Lower lobe of right lung (tissue), 2 donors: ENCODE measurements around the gene ENTPD8. TPM values are rescaled to one million over a fixed set of nuclear protein-coding genes. Genes with fewer than 3 reads are reported as not detected.
A peak's percentile ranks its signal among the peaks of the same experiment; 100 is the strongest.
"Not testable (repeated sequence)": the region's sequence is repeated elsewhere in the genome, so short reads cannot be mapped to it uniquely, and the experiment has no call there.

Experiments
- ATAC-seq, 2 donors: fragments of 200-7000 bp; cut with Tn5 transposase; one replicate each; pipeline ENCODE4 v1.9.1; 2020 to 2022; ENCODE audit warnings: mild to moderate bottlenecking in 2 of 2, moderate library complexity in 2 of 2
- DNase-seq: peaks from one replicate; pipeline ENCODE4 v3.0.0-alpha.2; 2020
- H3K27ac ChIP-seq: fragments of 200-600 bp; one replicate; pipeline ENCODE4 v1.8.0; 2022
- H3K27me3 ChIP-seq: fragments of 200-600 bp; one replicate; pipeline ENCODE4 v1.8.0; 2022; ENCODE audit warnings: low read depth
- H3K36me3 ChIP-seq: fragments of 200-600 bp; one replicate; pipeline ENCODE4 v1.8.0; 2022; ENCODE audit warnings: mild to moderate bottlenecking
- H3K4me1 ChIP-seq: fragments of 200-600 bp; one replicate; pipeline ENCODE4 v1.8.0; 2022
- H3K4me3 ChIP-seq: fragments of 200-600 bp; one replicate; pipeline ENCODE4 v1.8.0; 2022; ENCODE audit warnings: mild to moderate bottlenecking
- H3K9me3 ChIP-seq: fragments of 200-600 bp; one replicate; pipeline ENCODE4 v1.8.0; 2022
- CTCF ChIP-seq: fragments of 200-600 bp; IDR thresholded peaks from one replicate; pipeline ENCODE4 v1.8.0; 2022; ENCODE audit warnings: antibody characterized with exemption, mild to moderate bottlenecking
- intact Hi-C: fragments of 100-400 bp; cut with DNase I; formaldehyde crosslinking; loops from one replicate; pipeline ENCODE4 v1.11.0; 2022
- total RNA-seq: library from RNA; stranded (reverse); fragmentation: NEBNext Ultra II Directional; extraction: Animal tissue kit (Norgen Biotek cat#: 25700); gene quantifications from one replicate; pipeline ENCODE4 v1.2.1, GENCODE V29; 2021
- donor health status: DM: no; HTN: yes; CAD: no; lungs with severe emphysema.

ENTPD8 gene
- total RNA-seq, 1 donor from 2014 or later: 0.15 TPM

GRCh38 chr9:137410891-137411249 is 30.3 kb downstream of the ENTPD8 start:
- Histone ChIP-seq H3K27me3 (peaks cover 5% of the 10 kb centered on the region), H3K4me1 (peaks cover 39% of the 10 kb centered on the region), H3K36me3 (no peaks in the 10 kb centered on the region), H3K4me3 (peak overlapping the region; percentile 14), H3K9me3 (no peaks in the 10 kb centered on the region), H3K27ac (peak overlapping the region; percentile 64)
- DNase-seq: no peak
- no peak for ATAC-seq
- intact Hi-C loops: no loop called here
- no peak for TF ChIP-seq CTCF

- H3K9me3 ChIP-seq, intact Hi-C loops, ATAC-seq, H3K4me3 ChIP-seq, H3K36me3 ChIP-seq, H3K27me3 ChIP-seq, DNase-seq: not testable (repeated sequence)
- Histone ChIP-seq H3K4me1 (peaks cover 44% of the 10 kb centered on the region), H3K27ac (peak overlapping the region; percentile 64)
Measured at GRCh38 chr9:137410236-137410890, 30.8 kb downstream of the ENTPD8 start.

- no peak for TF ChIP-seq CTCF
- intact Hi-C loops: no loop called here
Measured at GRCh38 chr9:137409515-137409914, 31.6 kb downstream of the ENTPD8 start.

GRCh38 chr9:137408651-137409405 is 32.3 kb downstream of the ENTPD8 start:
- TF ChIP-seq CTCF: no peak
- Histone ChIP-seq H3K27me3 (peaks cover 5% of the 10 kb centered on the region), H3K4me1 (peaks cover 44% of the 10 kb centered on the region), H3K4me3 (no peak overlapping the region), H3K36me3 (no peaks in the 10 kb centered on the region), H3K9me3 (no peaks in the 10 kb centered on the region), H3K27ac (no peak overlapping the region)
- no peak for DNase-seq
- intact Hi-C loops: no loop called here
- no peak for ATAC-seq

More at GRCh38 chr9:137409515-137409914, 31.6 kb downstream of the ENTPD8 start:
- Histone ChIP-seq H3K4me1 (peaks cover 44% of the 10 kb centered on the region), H3K27me3 (peaks cover 5% of the 10 kb centered on the region), H3K4me3 (no peak overlapping the region), H3K9me3 (no peaks in the 10 kb centered on the region), H3K36me3 (no peaks in the 10 kb centered on the region), H3K27ac (no peak overlapping the region)
- no peak for ATAC-seq
- no peak for DNase-seq

GRCh38 chr9:137407590-137408300 is 33.4 kb downstream of the ENTPD8 start:
- H3K4me1 ChIP-seq: peaks cover 44% of the 10 kb centered on the region
- H3K4me3 ChIP-seq: peak overlapping the region; percentile 43
- ATAC-seq (no peak), DNase-seq (no peak)
- peak overlapping the region; percentile 13 for H3K27ac ChIP-seq
- peaks cover 5% of the 10 kb centered on the region for H3K27me3 ChIP-seq
- H3K9me3 ChIP-seq: no peaks in the 10 kb centered on the region
- intact Hi-C loops: no loop called here
- H3K36me3 ChIP-seq: no peaks in the 10 kb centered on the region
- no peak for TF ChIP-seq CTCF
